ENCODE data around the gene B3GNT4. TPM values are rescaled to one million over a fixed set of nuclear protein-coding genes. Genes with fewer than 3 reads are reported as not detected.

B3GNT4 gene
- total RNA-seq, 2 experiments from 2014 or later, result not detected

DNA sequence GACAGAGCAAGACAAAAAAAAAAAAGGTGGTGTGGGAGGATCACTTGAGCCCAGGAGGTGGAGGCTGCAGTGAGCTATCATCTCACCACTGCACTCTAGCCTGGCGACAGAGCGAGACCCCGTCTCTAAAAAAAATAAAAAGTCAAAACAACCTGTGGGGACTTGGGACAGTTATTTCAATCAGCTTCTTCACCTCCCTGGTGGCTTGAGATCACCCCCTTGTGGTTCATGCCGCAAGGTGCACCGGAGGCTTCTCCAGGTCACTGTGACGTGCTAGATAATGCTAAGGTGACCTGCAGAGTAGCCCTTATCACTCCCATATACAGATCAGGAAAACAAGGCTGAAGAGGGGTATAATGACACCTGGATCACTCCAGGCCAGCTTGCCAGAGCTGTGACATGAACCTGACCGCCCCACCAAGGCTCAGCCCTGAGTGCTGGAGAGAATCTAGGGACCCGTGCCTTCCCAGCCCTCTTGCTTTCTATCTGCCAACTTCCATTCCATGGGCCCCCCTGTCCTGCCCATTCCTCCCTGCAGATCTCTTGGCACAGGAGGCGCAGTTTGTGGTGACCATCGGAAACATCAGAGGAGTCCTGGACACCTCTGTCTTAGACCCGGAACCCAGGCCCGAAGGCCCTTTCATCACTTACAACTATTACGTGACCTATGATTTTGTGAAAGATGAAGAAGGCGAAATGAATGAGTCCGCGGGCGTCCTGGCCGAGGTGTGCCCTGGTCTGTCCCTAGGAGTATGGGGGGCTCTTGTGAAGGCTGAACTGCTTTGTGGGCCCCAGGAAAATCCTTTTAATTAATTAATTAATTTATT lies 12.5 kb upstream of the B3GNT4 start:
- POLR2A ChIA-PET, result interaction anchor here (0.6 to 1.3 kb wide), 4 partner anchors 19 to 1654 kb away, joined by 3 to 6 read pairs (median 6); no protein-coding TSS in a partner anchor
- TF ChIP-seq CTCF (conservative IDR thresholded peaks at IDR 0.05; ENCODE audit: low read length), result peak; percentile 92
- TF ChIP-seq EZH2phosphoT487 (IDR thresholded peaks at IDR 0.05; ENCODE audit: borderline replicate concordance, low read depth, low read length), result no peak
- H3K4me3 ChIP-seq (ENCODE audit: low read depth, low read length, poor library complexity, severe bottlenecking), result no peak overlapping the region
- no peak overlapping the region for H3K4me2 ChIP-seq (ENCODE audit: low read length)
- H2AFZ ChIP-seq (ENCODE audit: low read length), result no peak overlapping the region
- no peaks in the 10 kb centered on the region for H3K9me3 ChIP-seq (ENCODE audit: low read length)
- no peak overlapping the region for H3K27ac ChIP-seq (ENCODE audit: low read depth, low read length, poor library complexity, severe bottlenecking)
- CTCF ChIA-PET (ENCODE audit: unreplicated experiment), result interaction anchor here (0.6 kb wide), 2 partner anchors 35 to 227 kb away, joined by 3 to 9 read pairs; partner anchors contain the start of gene DIABLO
- DNase-seq (ENCODE audit: low spot score), result peak; percentile 79
- H3K4me1 ChIP-seq (ENCODE audit: insufficient read depth, low read length, poor library complexity, severe bottlenecking), result no peaks in the 10 kb centered on the region
- H3K79me2 ChIP-seq (ENCODE audit: insufficient read depth, low read depth, low read length), result no peaks in the 10 kb centered on the region
- BruUV-seq (replicated peaks), result no TSS peak
- H3K9me2 ChIP-seq (ENCODE audit: insufficient read depth, low read length), result no peaks in the 10 kb centered on the region
- no peaks in the 10 kb centered on the region for H3K36me3 ChIP-seq (ENCODE audit: insufficient read depth, low read length)
- intact Hi-C loops (cut with micrococcal nuclease; ENCODE audit: unreplicated experiment), result loop anchor here (1.0 to 5.0 kb wide), 4 partner anchors 39 to 274 kb away; partner anchors contain the start of gene CFAP251
- no peaks in the 10 kb centered on the region for H4K20me1 ChIP-seq (ENCODE audit: insufficient read depth, low read length)

- intact Hi-C loops (cut with micrococcal nuclease; ENCODE audit: unreplicated experiment), result loop anchor here (5.0 kb wide), 3 partner anchors 40 to 275 kb away; partner anchors contain the start of gene CFAP251
- H3K79me2 ChIP-seq (ENCODE audit: insufficient read depth, low read depth, low read length), result no peaks in the 10 kb centered on the region
- no peak overlapping the region for H3K27ac ChIP-seq (ENCODE audit: low read depth, low read length, poor library complexity, severe bottlenecking)
- ChIA-PET POLR2A (no interaction called here), CTCF (ENCODE audit: unreplicated experiment) (no interaction called here)
- no peak overlapping the region for H3K4me2 ChIP-seq (ENCODE audit: low read length)
- no peaks in the 10 kb centered on the region for H3K9me3 ChIP-seq (ENCODE audit: low read length)
- no peak overlapping the region for H3K4me3 ChIP-seq (ENCODE audit: low read depth, low read length, poor library complexity, severe bottlenecking)
- H3K36me3 ChIP-seq (ENCODE audit: insufficient read depth, low read length), result no peaks in the 10 kb centered on the region
- DNase-seq (ENCODE audit: low spot score), result no peak
- no peaks in the 10 kb centered on the region for H3K9me2 ChIP-seq (ENCODE audit: insufficient read depth, low read length)
- H3K4me1 ChIP-seq (ENCODE audit: insufficient read depth, low read length, poor library complexity, severe bottlenecking), result peaks cover 4% of the 10 kb centered on the region
- H4K20me1 ChIP-seq (ENCODE audit: insufficient read depth, low read length), result no peaks in the 10 kb centered on the region
- H2AFZ ChIP-seq (ENCODE audit: low read length), result no peak overlapping the region
- BruUV-seq (replicated peaks), result no TSS peak
- TF ChIP-seq CTCF (conservative IDR thresholded peaks at IDR 0.05; ENCODE audit: low read length) (no peak), EZH2phosphoT487 (IDR thresholded peaks at IDR 0.05; ENCODE audit: borderline replicate concordance, low read depth, low read length) (no peak)
Measured at GRCh38 chr12:122192441-122192840, 11.1 kb upstream of the B3GNT4 start.

GRCh38 chr12:122194804-122195203 lies 8.7 kb upstream of the B3GNT4 start:
- no peak overlapping the region for H2AFZ ChIP-seq (ENCODE audit: low read length)
- intact Hi-C loops (cut with micrococcal nuclease; ENCODE audit: unreplicated experiment), result loop anchor here (5.0 kb wide), 3 partner anchors 43 to 278 kb away; partner anchors contain the start of gene CFAP251
- H3K4me2 ChIP-seq (ENCODE audit: low read length), result no peak overlapping the region
- TF ChIP-seq EZH2phosphoT487 (IDR thresholded peaks at IDR 0.05; ENCODE audit: borderline replicate concordance, low read depth, low read length), result no peak
- TF ChIP-seq CTCF (conservative IDR thresholded peaks at IDR 0.05; ENCODE audit: low read length), result no peak
- no peak overlapping the region for H3K4me3 ChIP-seq (ENCODE audit: low read depth, low read length, poor library complexity, severe bottlenecking)
- POLR2A ChIA-PET, result no interaction called here
- no peak overlapping the region for H3K27ac ChIP-seq (ENCODE audit: low read depth, low read length, poor library complexity, severe bottlenecking)
- H3K4me1 ChIP-seq (ENCODE audit: insufficient read depth, low read length, poor library complexity, severe bottlenecking), result peaks cover 4% of the 10 kb centered on the region
- BruUV-seq (replicated peaks), result no TSS peak
- no peaks in the 10 kb centered on the region for H4K20me1 ChIP-seq (ENCODE audit: insufficient read depth, low read length)
- no peaks in the 10 kb centered on the region for H3K79me2 ChIP-seq (ENCODE audit: insufficient read depth, low read depth, low read length)
- no peaks in the 10 kb centered on the region for H3K9me2 ChIP-seq (ENCODE audit: insufficient read depth, low read length)
- no peak for DNase-seq (ENCODE audit: low spot score)
- CTCF ChIA-PET (ENCODE audit: unreplicated experiment), result no interaction called here
- H3K36me3 ChIP-seq (ENCODE audit: insufficient read depth, low read length), result no peaks in the 10 kb centered on the region
- H3K9me3 ChIP-seq (ENCODE audit: low read length), result no peaks in the 10 kb centered on the region

Measured in OCI-LY7 (cell line).